HG02571 (cell line): ENCODE data around the gene LLGL2.
"Not testable (repeated sequence)": the region's sequence is repeated elsewhere in the genome, so short reads cannot be mapped to it uniquely, and the experiment has no call there.

Experiments
- ATAC-seq: cut with Tn5 transposase; IDR thresholded peaks from one replicate; pipeline ENCODE4 v1.9.1; 2021; ENCODE audit warnings: mild to moderate bottlenecking, moderate library complexity; ENCODE audit not compliant: unreplicated experiment

Gene LLGL2

GRCh38 chr17:75589012-75589918, 63.8 kb downstream of the LLGL2 start:
- peak; percentile 60 for ATAC-seq

DNA sequence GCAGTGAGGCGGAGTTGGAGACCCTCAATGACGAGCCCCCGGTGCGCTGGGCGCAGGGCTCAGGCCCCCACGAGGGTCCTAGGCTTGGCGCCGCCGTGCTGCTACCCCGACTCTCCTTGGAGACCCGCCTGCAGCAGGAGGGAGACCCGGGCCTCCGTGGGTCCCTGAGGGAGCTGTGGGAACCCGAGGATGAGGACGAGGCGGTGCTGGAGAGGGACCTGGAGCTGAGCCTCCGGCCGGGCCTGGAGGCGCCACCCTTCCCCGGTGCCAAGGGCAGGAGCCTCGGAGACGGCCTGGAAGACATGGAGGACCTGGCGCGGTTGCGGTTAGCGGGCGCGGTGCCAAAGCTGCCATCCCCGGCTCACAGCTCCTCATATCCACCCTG, 64.4 kb downstream of the LLGL2 start:
- no peak for ATAC-seq

DNA sequence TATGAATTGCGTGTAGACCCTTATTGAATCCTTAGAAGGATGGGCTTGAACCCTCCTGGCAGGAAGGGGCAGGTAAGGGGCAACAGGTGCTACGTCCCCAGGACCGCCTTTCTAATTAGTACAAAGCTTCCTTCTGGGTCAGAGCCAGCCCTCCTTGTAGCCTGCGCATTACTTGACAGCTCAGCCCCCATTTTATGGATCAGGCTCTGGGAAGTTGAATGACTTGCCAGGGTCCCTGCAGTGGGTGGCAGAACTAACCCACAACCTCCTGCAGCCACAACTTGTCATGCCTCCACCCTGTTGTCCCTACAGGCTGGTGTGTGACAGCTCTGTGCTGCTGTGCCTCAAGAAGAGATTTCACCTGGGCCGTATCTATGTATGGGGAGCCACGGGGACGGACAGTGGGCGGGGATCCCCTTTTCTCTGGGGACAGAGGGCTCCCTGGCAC, 64.8 kb downstream of the LLGL2 start:
- ATAC-seq: no peak

DNA sequence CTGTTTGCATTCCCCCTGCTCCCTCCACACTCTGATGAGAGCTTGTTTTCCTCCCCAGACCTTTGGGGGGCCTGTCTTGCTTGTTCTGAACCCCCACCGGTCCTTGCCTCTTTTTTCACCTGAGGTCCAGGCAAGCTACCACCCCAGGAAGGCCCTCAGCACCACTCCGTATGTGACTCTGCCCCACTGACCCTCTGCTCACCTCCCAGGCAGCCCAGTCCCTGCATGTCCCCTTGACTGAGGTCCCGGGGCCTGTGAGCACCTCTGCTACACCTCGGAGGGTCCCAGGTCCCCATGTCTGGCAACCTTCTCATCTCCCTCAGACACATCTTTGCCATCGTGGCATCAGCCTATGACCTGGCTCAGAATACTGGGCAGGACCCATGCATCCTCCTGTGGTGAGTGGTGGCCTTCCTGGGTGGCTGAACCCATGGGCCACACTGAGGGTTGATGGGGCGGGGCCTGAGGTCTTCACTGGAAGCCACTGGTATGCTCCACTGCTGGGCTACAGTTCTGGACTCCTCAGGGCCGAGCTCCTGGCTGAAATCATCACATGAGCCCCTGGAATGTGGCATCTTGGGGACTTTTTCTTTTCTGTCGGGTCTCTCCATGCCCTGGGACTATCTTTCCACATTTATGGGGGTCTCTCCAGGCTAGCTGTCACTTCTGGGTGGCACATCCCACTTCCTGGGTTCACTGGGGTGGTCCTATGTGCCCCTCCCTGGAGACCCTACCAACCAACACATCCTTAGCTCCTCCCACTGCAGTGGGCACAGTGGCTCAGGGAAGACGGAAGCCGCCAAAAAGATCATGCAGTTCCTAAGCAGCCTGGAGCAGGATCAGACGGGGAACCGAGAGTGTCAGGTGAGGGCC, 65.6 kb downstream of the LLGL2 start:
- no peak for ATAC-seq

DNA sequence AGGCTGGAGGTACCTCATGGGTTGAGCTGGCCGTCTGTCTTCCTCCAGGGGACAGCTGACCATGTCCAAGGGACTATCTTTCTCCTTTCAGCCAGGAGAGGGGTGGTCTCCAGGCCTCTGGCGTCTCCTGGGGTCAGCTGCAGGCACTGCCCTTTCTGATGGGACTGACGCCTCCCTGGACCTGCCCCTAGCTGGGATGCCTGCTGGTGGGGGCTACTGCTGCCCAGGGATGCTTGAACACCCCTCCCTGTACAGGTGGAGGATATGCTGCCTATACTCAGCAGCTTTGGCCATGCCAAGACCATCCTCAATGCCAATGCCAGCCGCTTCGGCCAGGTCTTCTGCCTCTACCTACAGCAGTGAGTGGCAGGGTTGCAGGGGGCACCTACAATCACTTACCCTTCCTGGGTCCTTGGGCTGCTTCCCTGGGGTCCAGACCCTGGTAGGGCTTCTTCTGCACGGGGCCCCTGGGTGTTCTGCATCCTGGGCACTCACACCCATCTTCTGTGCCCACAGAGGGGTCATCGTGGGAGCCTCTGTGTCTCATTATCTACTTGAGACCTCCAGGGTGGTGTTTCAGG, 66.3 kb downstream of the LLGL2 start:
- ATAC-seq: no peak

DNA sequence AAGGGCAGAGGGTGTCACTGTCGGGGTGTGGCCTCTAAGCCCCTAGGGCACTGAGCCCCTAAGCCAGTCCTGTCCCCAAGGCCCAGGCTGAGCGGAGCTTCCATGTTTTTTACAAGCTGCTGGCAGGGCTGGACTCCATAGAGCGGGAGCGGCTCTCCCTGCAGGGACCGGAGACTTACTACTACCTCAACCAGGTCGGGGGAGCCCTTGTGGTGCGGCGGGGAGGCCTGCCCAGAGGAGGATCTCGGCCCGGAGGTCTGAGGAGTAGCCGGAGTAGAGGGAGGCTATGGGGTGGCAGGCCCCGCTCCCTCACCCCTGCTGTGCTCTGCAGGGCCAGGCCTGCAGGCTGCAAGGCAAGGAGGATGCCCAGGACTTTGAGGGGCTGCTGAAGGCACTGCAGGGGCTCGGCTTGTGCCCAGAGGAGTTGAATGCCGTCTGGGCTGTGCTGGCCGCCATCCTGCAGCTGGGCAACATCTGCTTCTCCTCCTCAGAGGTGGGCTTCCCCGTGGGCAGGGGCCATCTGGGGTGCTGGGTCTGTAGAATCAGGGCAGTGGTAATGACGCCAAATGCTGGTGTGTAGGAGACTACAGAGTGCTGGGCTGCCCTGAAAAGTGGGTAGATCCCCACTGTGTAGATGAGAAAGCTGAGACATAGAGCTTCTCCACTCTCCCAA, 67.0 kb downstream of the LLGL2 start:
- no peak for ATAC-seq

- ATAC-seq: not testable (repeated sequence)
Observed at GRCh38 chr17:75593430-75593829, 67.9 kb downstream of the LLGL2 start.

DNA sequence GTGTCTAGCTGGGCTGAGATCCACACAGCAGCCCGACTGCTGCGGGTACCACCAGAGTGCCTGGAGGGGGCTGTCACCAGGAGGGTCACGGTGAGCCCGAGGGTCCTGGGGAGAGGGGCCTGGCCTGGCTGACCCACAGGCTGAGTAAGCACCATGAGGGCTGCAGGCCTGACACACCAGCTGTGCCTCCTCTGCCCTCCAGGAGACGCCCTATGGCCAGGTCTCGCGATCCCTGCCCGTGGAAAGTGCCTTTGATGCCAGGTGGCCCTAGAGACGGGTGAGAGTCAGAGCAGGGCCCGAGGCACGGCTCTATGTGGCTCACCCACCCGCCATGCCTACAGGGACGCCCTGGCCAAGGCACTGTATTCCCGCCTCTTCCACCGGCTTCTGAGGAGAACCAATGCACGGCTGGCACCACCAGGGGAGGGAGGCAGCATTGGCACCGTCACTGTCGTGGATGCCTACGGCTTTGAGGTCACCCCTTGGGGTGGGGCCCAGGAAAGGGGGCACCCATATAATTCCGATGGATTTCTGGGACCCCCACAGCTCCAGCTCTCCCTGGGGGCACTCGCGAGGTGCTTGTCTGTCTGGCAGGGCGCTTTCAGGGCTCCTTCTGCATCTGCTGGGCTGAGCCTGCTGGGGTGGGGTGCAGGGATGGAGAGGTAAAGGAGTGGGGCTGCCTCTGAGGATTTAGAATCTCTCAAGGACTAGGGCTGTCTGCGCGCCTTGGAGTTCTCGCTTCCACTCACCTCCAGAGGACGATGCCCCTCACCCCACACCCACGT, 69.2 kb downstream of the LLGL2 start:
- ATAC-seq: no peak

DNA sequence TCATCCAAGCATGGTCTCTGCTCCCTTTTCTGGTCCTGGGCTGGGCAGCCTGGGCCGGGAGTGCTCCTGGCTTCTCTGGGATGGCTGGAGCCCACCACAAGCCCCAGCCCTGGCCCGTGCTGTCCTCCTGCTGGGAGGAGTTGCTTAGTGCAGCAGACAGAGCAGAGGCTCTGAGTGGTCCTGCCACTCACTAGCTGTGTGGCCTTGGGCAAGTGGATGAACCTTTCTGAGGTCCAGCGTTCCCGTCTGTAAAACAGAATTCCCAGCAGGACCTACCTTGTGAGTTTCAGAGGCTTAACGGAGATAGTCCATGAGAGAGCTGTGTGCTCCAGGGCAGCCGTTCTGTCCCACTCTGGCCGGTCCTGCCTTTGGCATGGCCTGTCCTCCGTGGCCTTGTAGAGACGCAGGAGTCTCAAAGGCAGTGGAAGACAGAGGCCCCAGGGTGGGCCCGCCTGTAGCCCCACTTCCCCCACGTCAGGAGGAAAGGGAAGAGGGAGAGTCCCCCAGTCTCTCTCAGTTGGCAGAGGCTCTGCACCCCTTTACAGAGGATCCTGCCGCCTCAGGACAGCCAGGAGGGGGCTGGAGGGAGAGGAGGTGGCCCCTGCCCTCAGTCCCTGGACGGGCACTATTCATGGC, 69.9 kb downstream of the LLGL2 start:
- no peak for ATAC-seq

DNA sequence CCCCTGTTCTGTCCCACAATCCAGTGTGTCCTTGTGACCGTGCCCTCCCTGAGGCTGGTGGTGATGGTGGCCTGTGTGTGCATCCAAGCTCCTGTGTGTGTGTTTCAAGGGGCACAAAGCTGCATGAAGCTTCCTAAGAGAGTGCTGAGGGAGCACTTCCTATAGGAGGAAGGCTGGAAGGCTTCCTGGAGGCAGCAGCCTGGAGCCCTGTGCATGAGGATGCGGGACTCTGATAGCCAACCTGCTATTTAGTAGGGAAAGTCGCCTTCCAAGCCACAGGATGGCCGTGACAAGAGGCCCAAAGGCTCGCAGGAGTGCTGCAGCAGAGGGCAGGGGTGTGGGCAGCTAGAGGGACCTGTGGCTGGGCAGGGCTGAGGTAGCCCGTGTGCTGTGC, 70.4 kb downstream of the LLGL2 start:
- ATAC-seq: no peak

DNA sequence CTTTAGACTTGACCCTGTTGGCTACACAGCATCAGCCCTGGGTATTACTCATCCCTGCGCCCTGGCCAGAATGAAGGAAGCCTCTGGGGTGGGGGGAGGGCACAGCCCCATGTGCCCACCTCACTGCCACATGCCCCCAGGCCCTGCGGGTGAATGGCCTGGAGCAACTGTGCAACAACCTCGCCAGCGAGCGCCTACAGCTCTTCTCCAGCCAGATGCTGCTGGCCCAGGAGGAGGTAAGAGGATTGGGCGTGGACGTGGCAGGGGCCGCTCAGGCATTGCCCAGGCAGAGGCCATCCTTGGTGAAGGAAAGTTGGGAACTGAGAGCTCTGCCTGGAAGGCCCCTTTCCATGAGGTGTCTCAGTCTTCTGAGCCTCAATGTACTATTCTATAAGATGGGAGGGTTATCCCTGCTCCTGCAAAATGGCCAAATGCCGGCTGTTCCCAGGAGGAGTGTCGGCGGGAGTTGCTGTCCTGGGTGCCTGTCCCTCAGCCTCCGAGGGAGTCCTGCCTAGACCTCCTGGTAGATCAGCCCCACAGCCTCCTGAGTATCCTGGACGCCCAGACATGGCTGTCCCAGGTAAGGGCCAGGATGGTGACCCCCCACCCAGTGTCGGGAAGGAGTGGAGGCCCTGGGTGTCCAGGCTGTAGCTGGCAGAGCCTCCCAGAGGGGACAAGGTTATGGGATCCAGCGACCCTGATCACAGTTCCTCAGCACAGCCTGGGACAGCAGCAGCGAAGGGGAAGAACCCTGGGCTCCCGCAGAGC, 71.0 kb downstream of the LLGL2 start:
- no peak for ATAC-seq

- no peak for ATAC-seq
Observed at GRCh38 chr17:75601057-75601987, 75.8 kb downstream of the LLGL2 start.

DNA sequence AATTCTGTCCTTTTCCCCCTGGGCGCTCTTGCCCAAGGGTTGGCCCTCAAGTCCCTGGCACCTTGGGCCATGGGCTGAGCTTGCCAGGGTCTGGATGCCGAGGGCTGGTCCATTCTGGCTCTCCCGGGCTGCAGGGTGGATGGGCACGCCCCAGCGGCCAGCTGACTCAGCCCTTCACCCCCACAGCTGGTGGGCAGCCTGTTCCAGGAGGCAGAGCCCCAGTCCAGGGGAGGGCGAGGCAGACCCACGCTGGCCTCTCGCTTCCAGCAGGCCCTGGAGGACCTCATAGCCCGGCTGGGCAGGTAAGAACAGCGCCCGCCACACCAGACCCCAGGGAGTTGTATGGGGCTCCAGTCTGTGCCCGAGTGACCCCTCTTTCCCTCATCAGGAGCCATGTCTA, 77.1 kb downstream of the LLGL2 start:
- no peak for ATAC-seq

GRCh38 chr17:75603123-75603522, 77.6 kb downstream of the LLGL2 start:
- no peak for ATAC-seq

DNA sequence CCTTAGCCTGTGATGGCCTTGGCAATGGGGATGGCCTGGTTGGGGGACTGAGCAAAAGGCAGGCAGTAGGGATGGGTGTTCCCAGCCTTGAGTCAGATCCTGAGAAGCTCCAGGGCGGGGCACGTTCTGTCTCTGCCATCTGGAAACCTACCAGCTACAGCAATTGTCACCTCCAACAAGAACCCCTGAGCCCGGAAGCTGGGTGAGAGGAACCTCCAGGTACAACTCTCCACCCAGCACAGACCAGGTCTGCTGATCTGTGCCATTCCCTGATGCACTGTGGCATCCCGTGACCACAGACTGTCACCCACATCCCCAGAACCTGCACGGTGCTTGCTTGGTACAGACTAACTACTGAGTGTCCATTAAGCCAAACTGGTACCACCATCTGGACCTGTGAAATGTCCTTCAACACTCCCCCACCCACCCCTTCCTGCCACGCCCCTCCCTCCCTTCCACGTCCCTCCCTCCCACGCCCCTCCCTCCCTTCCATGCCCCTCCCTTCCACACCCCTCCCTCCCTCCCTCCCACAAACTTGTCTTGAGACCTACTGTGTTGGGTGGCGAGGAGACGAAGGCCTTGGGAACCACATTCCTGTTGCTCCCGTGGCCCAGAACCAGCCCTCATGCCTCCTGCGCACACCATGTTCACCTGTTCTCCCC, 78.7 kb downstream of the LLGL2 start:
- ATAC-seq: no peak

GRCh38 chr17:75605790-75606189, 80.3 kb downstream of the LLGL2 start:
- no peak for ATAC-seq

DNA sequence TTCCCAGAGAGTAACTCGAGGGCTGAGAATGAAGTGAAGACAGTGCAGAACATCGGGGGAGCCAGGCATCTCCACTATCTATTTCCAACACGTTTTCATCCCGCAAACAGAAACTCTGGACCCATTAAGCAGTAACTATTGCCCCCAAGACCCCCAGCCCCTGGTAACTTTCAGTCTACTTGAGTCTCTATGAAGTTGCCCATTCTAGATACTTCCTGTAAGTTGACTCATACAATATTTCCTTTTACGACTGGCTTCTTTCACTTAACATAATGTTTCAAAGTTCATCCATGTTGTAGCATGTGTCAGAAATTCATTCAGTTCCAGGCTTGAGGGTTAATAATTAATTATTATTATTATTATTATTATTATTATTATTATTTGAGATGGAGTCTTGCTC, 81.6 kb downstream of the LLGL2 start:
- no peak for ATAC-seq
